Neural progenitor cell (in vitro differentiated cells): Measurements from ENCODE around the gene CHMP5.

Source experiments
- EZH2 ChIP-seq: fragments of 200-600 bp; sonication (generic); IDR thresholded peaks from 2 replicates; pipeline ENCODE4 v1.6.1; 2017; ENCODE audit warnings: antibody characterized with exemption, mild to moderate bottlenecking, moderate library complexity
- EZH2phosphoT487 ChIP-seq: fragments of 200-600 bp; sonication (generic); IDR thresholded peaks from 2 replicates; pipeline ENCODE4 v1.6.1; 2017; ENCODE audit warnings: antibody characterized with exemption

DNA sequence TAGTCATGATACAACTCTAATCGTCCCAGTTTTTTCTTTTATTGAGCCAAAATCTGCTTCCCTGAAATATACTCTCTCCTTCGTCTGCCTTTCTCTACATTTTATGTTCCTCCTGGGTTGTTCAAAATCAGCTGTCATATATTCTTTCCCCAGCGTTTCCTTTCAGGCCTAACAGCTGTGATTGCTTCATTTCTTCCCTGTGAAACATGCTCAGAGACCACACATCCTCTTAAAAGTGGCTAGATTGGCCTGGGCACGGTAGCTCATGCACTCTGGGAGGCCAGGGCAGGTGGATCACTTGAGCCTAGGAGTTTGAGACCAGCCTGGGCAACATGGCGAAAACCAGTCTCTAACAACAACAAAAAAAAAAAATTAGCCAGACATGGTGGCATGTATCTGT, 50.5 kb downstream of the CHMP5 start:
- TF ChIP-seq EZH2phosphoT487, result no peak
- no peak for TF ChIP-seq EZH2
